HG03095 (cell line): ENCODE measurements around the gene SERPINA10.
"Not testable (repeated sequence)": the region's sequence is repeated elsewhere in the genome, so short reads cannot be mapped to it uniquely, and the experiment has no call there.

Source experiments
- ATAC-seq: cut with Tn5 transposase; IDR thresholded peaks from one replicate; pipeline ENCODE4 v1.9.1; 2021; ENCODE audit warnings: moderate library complexity; ENCODE audit not compliant: unreplicated experiment

Gene SERPINA10

GRCh38 chr14:94313991-94314655, 21.1 kb upstream of the SERPINA10 start:
- no peak for ATAC-seq

GRCh38 chr14:94312481-94313246, 19.6 kb upstream of the SERPINA10 start:
- no peak for ATAC-seq

- no peak for ATAC-seq
Observed at GRCh38 chr14:94310248-94310647, 17.2 kb upstream of the SERPINA10 start.

GRCh38 chr14:94309721-94310120, 16.7 kb upstream of the SERPINA10 start:
- no peak for ATAC-seq

GRCh38 chr14:94307410-94307992, 14.4 kb upstream of the SERPINA10 start:
- no peak for ATAC-seq

GRCh38 chr14:94306047-94306978, 13.2 kb upstream of the SERPINA10 start:
- ATAC-seq = no peak

GRCh38 chr14:94305620-94306019, 12.6 kb upstream of the SERPINA10 start:
- no peak for ATAC-seq

- ATAC-seq = no peak
Observed at GRCh38 chr14:94304243-94304642, 11.2 kb upstream of the SERPINA10 start.

- no peak for ATAC-seq
Observed at GRCh38 chr14:94303111-94303510, 10.0 kb upstream of the SERPINA10 start.

GRCh38 chr14:94298130-94298529, 5.1 kb upstream of the SERPINA10 start:
- no peak for ATAC-seq

- not testable (repeated sequence) for ATAC-seq
Observed at GRCh38 chr14:94296181-94296545, 3.1 kb upstream of the SERPINA10 start.

- no peak for ATAC-seq
Observed at GRCh38 chr14:94295360-94296180, 2.5 kb upstream of the SERPINA10 start.

- ATAC-seq = no peak
Observed at GRCh38 chr14:94293578-94293924, 483 bp upstream of the SERPINA10 start.

- ATAC-seq = no peak
Observed at GRCh38 chr14:94292526-94292871, 569 bp downstream of the SERPINA10 start.

- no peak for ATAC-seq
Observed at GRCh38 chr14:94291906-94292525, 1.1 kb downstream of the SERPINA10 start.

- ATAC-seq = no peak
Observed at GRCh38 chr14:94291159-94291905, 1.7 kb downstream of the SERPINA10 start.

GRCh38 chr14:94290197-94290596, 2.9 kb downstream of the SERPINA10 start:
- ATAC-seq = no peak

GRCh38 chr14:94288610-94289465, 4.2 kb downstream of the SERPINA10 start:
- no peak for ATAC-seq
